SK-N-SH (cell line): ENCODE results near the gene PPP3CB. TPM values are rescaled to one million over a fixed set of nuclear protein-coding genes. Genes with fewer than 3 reads are reported as not detected.

Experiments used
- CTCF ChIA-PET: fragments of 300-600, 350-600 bp; formaldehyde crosslinking; extraction: SDS; loops from one replicate; lab custom pipeline; 2021; lab: Yijun Ruan, JAX
- POLR2A ChIA-PET: fragments of 350-600 bp; sonication (Branson Sonifier 250); formaldehyde crosslinking; extraction: SDS; loops from one replicate; lab custom pipeline; 2020; ENCODE audit warnings: antibody characterized with exemption, inconsistent platforms; lab: Yijun Ruan, JAX
- DNase-seq: peaks from one replicate; pipeline ENCODE4 v3.0.0; 2012
- H2AFZ ChIP-seq: fragments of 200-600 bp; sonication (generic); 2 replicates; pipeline ENCODE4 v1.8.1; 2016; ENCODE audit warnings: antibody characterized with exemption, mild to moderate bottlenecking, low read depth
- H3F3A ChIP-seq: fragments of 200-600 bp; sonication (generic); replicated peaks from 2 replicates; pipeline ENCODE3; 2016; ENCODE audit warnings: antibody characterized with exemption, mild to moderate bottlenecking; ENCODE audit not compliant: insufficient read depth
- H3K27ac ChIP-seq, 2 experiments: fragments of 200-500 bp in 1 of 2; fragments of 200-600 bp in 1 of 2; sonication (Bioruptor generic) in 1 of 2; sonication (generic), shearing (Covaris generic) in 1 of 2; 2 replicates each; pipeline versions ENCODE4 v1.5.1 to v1.6.1; 2014 to 2016; ENCODE audit warnings: low read depth in 2 of 2, inconsistent platforms in 1 of 2, low read length in 1 of 2, mild to moderate bottlenecking in 1 of 2, mixed read lengths in 1 of 2
- H3K27me3 ChIP-seq: fragments of 200-600 bp; sonication (generic), shearing (Covaris generic); 2 replicates; pipeline ENCODE4 v1.6.1; 2016; ENCODE audit warnings: mixed run types; ENCODE audit not compliant: insufficient read depth
- H3K36me3 ChIP-seq, 2 experiments: fragments of 200-500 bp in 1 of 2; fragments of 200-600 bp in 1 of 2; sonication (Bioruptor generic) in 1 of 2; sonication (generic) in 1 of 2; replicated peaks in 1 of 2; 2 replicates each; pipeline versions ENCODE3 to v1.5.1; 2014 to 2016; ENCODE audit warnings: low read length in 1 of 2, mild to moderate bottlenecking in 1 of 2; ENCODE audit not compliant: insufficient read depth in 2 of 2, control insufficient read depth in 1 of 2
- H3K4me1 ChIP-seq, 2 experiments: fragments of 200-500 bp in 1 of 2; fragments of 200-600 bp in 1 of 2; sonication (Bioruptor generic) in 1 of 2; sonication (generic), shearing (Covaris generic) in 1 of 2; 2 replicates each; pipeline versions ENCODE4 v1.5.1 to v1.6.1; 2014 to 2016; ENCODE audit warnings: low read depth in 1 of 2, low read length in 1 of 2, mixed run types in 1 of 2; ENCODE audit not compliant: insufficient read depth in 2 of 2, control insufficient read depth in 1 of 2
- H3K4me2 ChIP-seq: fragments of 200-600 bp; sonication (generic), shearing (Covaris generic); 2 replicates; pipeline ENCODE4 v1.6.1; 2017; ENCODE audit warnings: mixed run types
- H3K4me3 ChIP-seq, 2 experiments: fragments of 200-500 bp in 1 of 2; fragments of 200-600 bp in 1 of 2; sonication (Bioruptor generic) in 1 of 2; sonication (generic), shearing (Covaris generic) in 1 of 2; 2 replicates each; pipeline versions ENCODE4 v1.5.1 to v1.8.1; 2014 to 2016; ENCODE audit warnings: low read depth in 2 of 2, inconsistent platforms in 1 of 2, low read length in 1 of 2, mild to moderate bottlenecking in 1 of 2, mixed read lengths in 1 of 2, moderate library complexity in 1 of 2
- H3K79me2 ChIP-seq: fragments of 200-600 bp; sonication (generic); 2 replicates; pipeline ENCODE4 v1.8.1; 2017; ENCODE audit warnings: mild to moderate bottlenecking; ENCODE audit not compliant: insufficient read depth
- H3K9ac ChIP-seq: fragments of 200-600 bp; sonication (generic); 2 replicates; pipeline ENCODE4 v1.6.1; 2017; ENCODE audit warnings: mixed run types
- H3K9me2 ChIP-seq: fragments of 200-600 bp; sonication (generic); 2 replicates; pipeline ENCODE4 v1.6.1; 2017; ENCODE audit warnings: mixed run types
- H3K9me3 ChIP-seq: fragments of 200-600 bp; sonication (generic); 2 replicates; pipeline ENCODE4 v1.6.1; 2017; ENCODE audit warnings: mixed run types, mild to moderate bottlenecking, moderate library complexity
- H4K20me1 ChIP-seq: fragments of 200-600 bp; sonication (generic); 2 replicates; pipeline ENCODE4 v1.6.1; 2017; ENCODE audit warnings: mild to moderate bottlenecking, mixed run types; ENCODE audit not compliant: insufficient read depth
- CHD2 ChIP-seq: fragments of 150-350 bp; IDR thresholded peaks from 2 replicates; pipeline ENCODE4 v1.6.1; 2018; ENCODE audit warnings: low read length; ENCODE audit not compliant: partially characterized antibody
- EZH2phosphoT487 ChIP-seq: fragments of 200-600 bp; sonication (generic); IDR thresholded peaks from 2 replicates; pipeline ENCODE4 v1.6.1; 2017; ENCODE audit warnings: low read depth, mixed run types, mild to moderate bottlenecking, antibody characterized with exemption, moderate library complexity, borderline replicate concordance
- FOXM1 ChIP-seq: IDR thresholded peaks from 2 replicates; pipeline ENCODE4 v1.4.0; 2012; ENCODE audit warnings: low read depth, mild to moderate bottlenecking
- GABPA ChIP-seq: IDR thresholded peaks from 2 replicates; pipeline ENCODE4 v1.4.0; 2012; ENCODE audit warnings: low read depth, mild to moderate bottlenecking
- MXI1 ChIP-seq: IDR thresholded peaks from 2 replicates; pipeline ENCODE4 v1.6.1; 2012; ENCODE audit warnings: mild to moderate bottlenecking, low read depth, low read length, improper control_type of control experiment
- POLR2AphosphoS5 ChIP-seq: IDR thresholded peaks from 2 replicates; pipeline ENCODE4 v1.6.1; 2012; ENCODE audit warnings: low read depth, low read length
- RCOR1 ChIP-seq: fragments of 150-350 bp; IDR thresholded peaks from 2 replicates; pipeline ENCODE4 v1.6.1; 2017; ENCODE audit warnings: antibody characterized with exemption, low read length
- RXRA ChIP-seq: IDR thresholded peaks from 2 replicates; pipeline ENCODE4 v1.4.0; 2012; ENCODE audit warnings: low read depth, mild to moderate bottlenecking, borderline replicate concordance
- WGBS: methylation state at CpG from one replicate; pipeline ENCODE4 v1.1.6; 2017; ENCODE audit warnings: low lambda C conversion rate; 5-methylcytosine and 5-hydroxymethylcytosine counted together
- polyA plus RNA-seq, 3 experiments: library from polyadenylated mRNA; depleted of rRNA; stranded (reverse); fragments of >200 nt; gene quantifications; 2 replicates each; pipeline ENCODE4 v1.2.3, GENCODE V29; 2012
- TF ChIP-seq, protein P1 (sequence below): IDR thresholded peaks from 2 replicates; pipeline ENCODE4 v1.4.0; 2012; ENCODE audit warnings: low read depth
- TF ChIP-seq, protein P2 (sequence below): IDR thresholded peaks from 2 replicates; pipeline ENCODE4 v1.4.0; 2012; ENCODE audit warnings: low read depth, borderline replicate concordance
- TF ChIP-seq, protein P3 (sequence below): IDR thresholded peaks from 2 replicates; pipeline ENCODE4 v1.6.1; 2012; ENCODE audit warnings: mild to moderate bottlenecking, low read depth, low read length, moderate library complexity

The PPP3CB gene
- polyA plus RNA-seq, 1 of the 3 experiments (the other 2 are of a cell fraction): 14.5 TPM

DNA sequence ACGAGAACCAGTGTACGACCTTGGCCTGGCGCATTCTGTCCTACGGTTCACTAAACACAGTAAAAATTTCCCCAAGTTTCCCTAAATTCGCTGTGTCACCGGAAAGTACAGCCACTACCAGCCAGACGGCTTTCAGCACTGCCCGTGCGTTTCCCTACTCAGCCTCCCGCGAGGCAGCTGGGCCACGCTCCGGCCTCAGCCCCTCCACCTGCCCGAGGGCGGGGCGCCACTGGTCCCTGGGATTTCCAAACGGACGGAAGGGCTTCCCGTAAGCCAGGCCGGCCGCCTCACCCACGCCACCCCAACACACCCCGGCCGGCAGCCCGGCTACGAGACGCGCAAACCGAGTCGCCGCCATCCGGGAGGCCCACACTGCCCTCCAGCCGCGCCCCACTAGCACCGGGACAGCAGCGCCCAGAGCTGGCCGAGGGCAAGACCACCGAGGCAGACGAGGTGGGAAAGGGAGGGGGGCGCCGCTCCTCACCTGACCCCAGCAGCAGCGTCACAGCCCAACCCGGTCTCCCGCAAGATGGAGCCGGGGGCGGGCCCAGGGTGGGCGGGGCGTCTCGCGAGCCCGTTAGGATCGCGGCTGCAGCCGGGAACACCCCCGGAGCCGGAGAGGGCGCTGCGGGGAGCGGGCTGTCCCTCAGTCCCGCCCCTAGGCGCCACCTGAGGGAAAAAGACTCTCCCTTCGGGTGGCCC is 82.1 kb downstream of the PPP3CB start, which contains the start of gene ANXA7:
Gene ANXA7, minus strand, starts transcription at position 531 of the 702 bp plus-strand sequence. CDS start 13,202 bp downstream, outside the sequence.
- Histone ChIP-seq H4K20me1 (peaks cover 16% of the 10 kb centered on the region), H3K9me3 (no peaks in the 10 kb centered on the region), H2AFZ (peak within 1 kb of the TSS; percentile 88), H3K79me2 (peaks cover 51% of the 10 kb centered on the region), H3K27me3 (no peaks in the 10 kb centered on the region), H3K9me2 (no peaks in the 10 kb centered on the region), H3K27ac (peak within 1 kb of the TSS; percentile 80 to 88), H3K4me1 (peaks cover 7 to 8% of the 10 kb centered on the region in 2 experiments; a peak in 1 of 4 replicates), H3K36me3 (peaks cover 0 to 13% of the 10 kb centered on the region in 2 experiments), H3K4me3 (peak within 1 kb of the TSS; percentile 74 to 83), H3K4me2 (peak within 1 kb of the TSS; percentile 87), H3K9ac (peak within 1 kb of the TSS; percentile 95), H3F3A (peaks cover 8% of the 10 kb centered on the region)
- ChIA-PET CTCF (interaction anchor here (1.1 to 1.6 kb wide), 3 partner anchors 16 to 162 kb away, joined by 3 to 5 read pairs (median 4); no protein-coding TSS in a partner anchor), POLR2A (interaction anchor here (1.3 kb wide), 1 partner anchor 162 kb away, joined by 5 read pairs; no protein-coding TSS in a partner anchor)
- peak; percentile 99 for DNase-seq
- peak; percentile 86; the same call in 1 of the 2 replicates for TF ChIP-seq MXI1
- no peak for TF ChIP-seq RXRA
- no peak for TF ChIP-seq FOXM1
- no peak for TF ChIP-seq EZH2phosphoT487
- TF ChIP-seq, protein P1, sequence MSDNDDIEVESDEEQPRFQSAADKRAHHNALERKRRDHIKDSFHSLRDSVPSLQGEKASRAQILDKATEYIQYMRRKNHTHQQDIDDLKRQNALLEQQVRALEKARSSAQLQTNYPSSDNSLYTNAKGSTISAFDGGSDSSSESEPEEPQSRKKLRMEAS: peak; percentile 57; the same call in 1 of the 2 replicates
- TF ChIP-seq RCOR1: no peak
- TF ChIP-seq, protein P2, sequence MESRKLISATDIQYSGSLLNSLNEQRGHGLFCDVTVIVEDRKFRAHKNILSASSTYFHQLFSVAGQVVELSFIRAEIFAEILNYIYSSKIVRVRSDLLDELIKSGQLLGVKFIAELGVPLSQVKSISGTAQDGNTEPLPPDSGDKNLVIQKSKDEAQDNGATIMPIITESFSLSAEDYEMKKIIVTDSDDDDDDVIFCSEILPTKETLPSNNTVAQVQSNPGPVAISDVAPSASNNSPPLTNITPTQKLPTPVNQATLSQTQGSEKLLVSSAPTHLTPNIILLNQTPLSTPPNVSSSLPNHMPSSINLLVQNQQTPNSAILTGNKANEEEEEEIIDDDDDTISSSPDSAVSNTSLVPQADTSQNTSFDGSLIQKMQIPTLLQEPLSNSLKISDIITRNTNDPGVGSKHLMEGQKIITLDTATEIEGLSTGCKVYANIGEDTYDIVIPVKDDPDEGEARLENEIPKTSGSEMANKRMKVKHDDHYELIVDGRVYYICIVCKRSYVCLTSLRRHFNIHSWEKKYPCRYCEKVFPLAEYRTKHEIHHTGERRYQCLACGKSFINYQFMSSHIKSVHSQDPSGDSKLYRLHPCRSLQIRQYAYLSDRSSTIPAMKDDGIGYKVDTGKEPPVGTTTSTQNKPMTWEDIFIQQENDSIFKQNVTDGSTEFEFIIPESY: peak; percentile 66; the same call in 1 of the 2 replicates
- TF ChIP-seq GABPA: 0 out of 2 replicates have a peak, but pooled peaks have one; percentile 26
- TF ChIP-seq, protein P3, sequence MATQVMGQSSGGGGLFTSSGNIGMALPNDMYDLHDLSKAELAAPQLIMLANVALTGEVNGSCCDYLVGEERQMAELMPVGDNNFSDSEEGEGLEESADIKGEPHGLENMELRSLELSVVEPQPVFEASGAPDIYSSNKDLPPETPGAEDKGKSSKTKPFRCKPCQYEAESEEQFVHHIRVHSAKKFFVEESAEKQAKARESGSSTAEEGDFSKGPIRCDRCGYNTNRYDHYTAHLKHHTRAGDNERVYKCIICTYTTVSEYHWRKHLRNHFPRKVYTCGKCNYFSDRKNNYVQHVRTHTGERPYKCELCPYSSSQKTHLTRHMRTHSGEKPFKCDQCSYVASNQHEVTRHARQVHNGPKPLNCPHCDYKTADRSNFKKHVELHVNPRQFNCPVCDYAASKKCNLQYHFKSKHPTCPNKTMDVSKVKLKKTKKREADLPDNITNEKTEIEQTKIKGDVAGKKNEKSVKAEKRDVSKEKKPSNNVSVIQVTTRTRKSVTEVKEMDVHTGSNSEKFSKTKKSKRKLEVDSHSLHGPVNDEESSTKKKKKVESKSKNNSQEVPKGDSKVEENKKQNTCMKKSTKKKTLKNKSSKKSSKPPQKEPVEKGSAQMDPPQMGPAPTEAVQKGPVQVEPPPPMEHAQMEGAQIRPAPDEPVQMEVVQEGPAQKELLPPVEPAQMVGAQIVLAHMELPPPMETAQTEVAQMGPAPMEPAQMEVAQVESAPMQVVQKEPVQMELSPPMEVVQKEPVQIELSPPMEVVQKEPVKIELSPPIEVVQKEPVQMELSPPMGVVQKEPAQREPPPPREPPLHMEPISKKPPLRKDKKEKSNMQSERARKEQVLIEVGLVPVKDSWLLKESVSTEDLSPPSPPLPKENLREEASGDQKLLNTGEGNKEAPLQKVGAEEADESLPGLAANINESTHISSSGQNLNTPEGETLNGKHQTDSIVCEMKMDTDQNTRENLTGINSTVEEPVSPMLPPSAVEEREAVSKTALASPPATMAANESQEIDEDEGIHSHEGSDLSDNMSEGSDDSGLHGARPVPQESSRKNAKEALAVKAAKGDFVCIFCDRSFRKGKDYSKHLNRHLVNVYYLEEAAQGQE: no peak
- TF ChIP-seq CHD2: peak; percentile 90
- peak; percentile 59; the same call in 1 of the 2 replicates for TF ChIP-seq POLR2AphosphoS5
- 3% methylated on average over 12 of the region's 62 CpGs for WGBS
